Duodenal mucosa (tissue), 2 donors: ENCODE data around the gene PTPRN2.

Experiments used
- H3K27ac ChIP-seq: one replicate; pipeline ENCODE4 v1.7.0; 2013; ENCODE audit warnings: low read depth, low read length
- H3K27me3 ChIP-seq, 2 donors: one replicate each; pipeline ENCODE4 v1.7.0; 2013; ENCODE audit warnings: low read length in 2 of 2, control low read depth in 1 of 2; ENCODE audit not compliant: insufficient read depth in 2 of 2, control insufficient read depth in 1 of 2
- H3K36me3 ChIP-seq, 2 donors: one replicate each; pipeline ENCODE4 v1.7.0; 2013; ENCODE audit warnings: low read length in 2 of 2, control low read depth in 1 of 2; ENCODE audit not compliant: insufficient read depth in 2 of 2, control insufficient read depth in 1 of 2
- H3K4me1 ChIP-seq, 2 donors: one replicate each; pipeline ENCODE4 v1.7.0; 2013; ENCODE audit warnings: low read length in 2 of 2, control low read depth in 1 of 2; ENCODE audit not compliant: insufficient read depth in 2 of 2, control insufficient read depth in 1 of 2
- H3K4me3 ChIP-seq, 2 donors: one replicate each; pipeline ENCODE4 v1.7.0; 2013; ENCODE audit warnings: low read length in 2 of 2, low read depth in 1 of 2
- H3K9ac ChIP-seq, 2 donors: one replicate each; pipeline ENCODE4 v1.7.0; 2013; ENCODE audit warnings: low read length in 2 of 2, low read depth in 1 of 2
- H3K9me3 ChIP-seq, 2 donors: one replicate each; pipeline ENCODE4 v1.7.0; 2013; ENCODE audit warnings: low read length in 2 of 2, control low read depth in 1 of 2; ENCODE audit not compliant: control insufficient read depth in 1 of 2

PTPRN2 gene

GRCh38 chr7:158400601-158401225 is 186.9 kb downstream of the PTPRN2 start:
- no peak overlapping the region for H3K9ac ChIP-seq
- no peaks in the 10 kb centered on the region for H3K27me3 ChIP-seq
- H3K4me3 ChIP-seq = no peak overlapping the region
- H3K9me3 ChIP-seq = peaks cover 0 to 5% of the 10 kb centered on the region in 2 donors
- no peak overlapping the region for H3K27ac ChIP-seq
- no peaks in the 10 kb centered on the region for H3K36me3 ChIP-seq
- no peaks in the 10 kb centered on the region for H3K4me1 ChIP-seq

GRCh38 chr7:158399762-158400161 is 187.9 kb downstream of the PTPRN2 start:
- no peak overlapping the region for H3K9ac ChIP-seq
- H3K27me3 ChIP-seq = no peaks in the 10 kb centered on the region

DNA sequence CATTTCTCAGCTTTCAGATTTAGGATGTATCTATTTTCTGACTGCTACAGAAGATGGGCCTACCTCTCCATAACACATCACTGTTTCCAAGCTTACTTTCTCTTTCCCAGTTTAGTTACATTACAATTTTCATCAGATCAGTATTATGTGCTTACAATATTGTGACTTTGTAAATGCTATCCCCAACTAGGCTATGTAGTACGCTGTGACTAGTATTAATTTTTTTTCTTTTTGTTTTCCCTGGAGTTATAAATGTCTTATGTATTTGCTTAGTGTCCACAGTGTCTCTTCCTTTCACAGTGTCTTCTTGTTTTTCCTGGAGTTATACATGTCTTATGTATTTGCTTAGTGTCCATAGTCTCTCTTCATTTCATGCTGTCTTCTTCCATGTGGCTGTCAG is 188.9 kb downstream of the PTPRN2 start:
- Histone ChIP-seq H3K9me3 (peaks cover 0 to 5% of the 10 kb centered on the region in 2 donors), H3K4me1 (no peaks in the 10 kb centered on the region), H3K9ac (no peak overlapping the region), H3K36me3 (no peaks in the 10 kb centered on the region), H3K27me3 (no peaks in the 10 kb centered on the region), H3K4me3 (no peak overlapping the region), H3K27ac (no peak overlapping the region)

More at GRCh38 chr7:158399762-158400161, 187.9 kb downstream of the PTPRN2 start:
- Histone ChIP-seq H3K36me3 (no peaks in the 10 kb centered on the region), H3K9me3 (peaks cover 0 to 5% of the 10 kb centered on the region in 2 donors), H3K4me3 (no peak overlapping the region), H3K27ac (no peak overlapping the region), H3K4me1 (no peaks in the 10 kb centered on the region)

DNA sequence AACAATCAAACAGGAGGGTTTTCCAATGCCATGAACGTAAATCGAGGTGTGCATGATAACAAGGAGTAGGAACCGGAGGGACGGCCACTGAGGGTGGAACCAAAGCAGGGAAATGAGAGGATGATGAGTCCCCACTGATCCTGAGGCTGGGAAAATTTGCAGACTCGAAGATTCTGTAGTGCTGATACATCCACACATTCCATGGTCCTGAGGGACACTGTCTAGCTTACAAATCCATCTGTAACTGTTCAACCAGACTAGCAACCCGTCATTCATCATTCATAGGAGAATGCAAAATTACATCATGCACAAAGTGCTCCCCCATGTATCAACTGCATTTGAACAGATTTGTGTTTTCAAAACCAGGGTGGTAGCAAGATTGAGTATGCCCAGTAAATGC is 189.7 kb downstream of the PTPRN2 start:
- no peaks in the 10 kb centered on the region for H3K36me3 ChIP-seq
- no peak overlapping the region for H3K4me3 ChIP-seq
- no peaks in the 10 kb centered on the region for H3K4me1 ChIP-seq
- H3K27me3 ChIP-seq = no peaks in the 10 kb centered on the region
- H3K9me3 ChIP-seq = peaks cover 0 to 5% of the 10 kb centered on the region in 2 donors
- H3K27ac ChIP-seq = no peak overlapping the region
- H3K9ac ChIP-seq = no peak overlapping the region

- Histone ChIP-seq H3K27ac (no peak overlapping the region), H3K9ac (no peak overlapping the region), H3K27me3 (no peaks in the 10 kb centered on the region)
Observed at GRCh38 chr7:158396982-158397862, 190.4 kb downstream of the PTPRN2 start.

GRCh38 chr7:158396301-158396905 is 191.2 kb downstream of the PTPRN2 start:
- Histone ChIP-seq H3K4me1 (no peaks in the 10 kb centered on the region), H3K4me3 (no peak overlapping the region), H3K36me3 (no peaks in the 10 kb centered on the region), H3K9ac (no peak overlapping the region), H3K27ac (no peak overlapping the region), H3K27me3 (no peaks in the 10 kb centered on the region), H3K9me3 (peaks cover 0 to 5% of the 10 kb centered on the region in 2 donors)

More at GRCh38 chr7:158396982-158397862, 190.4 kb downstream of the PTPRN2 start:
- H3K4me3 ChIP-seq = no peak overlapping the region
- H3K9me3 ChIP-seq = peaks cover 0 to 5% of the 10 kb centered on the region in 2 donors
- no peaks in the 10 kb centered on the region for H3K4me1 ChIP-seq
- H3K36me3 ChIP-seq = no peaks in the 10 kb centered on the region

DNA sequence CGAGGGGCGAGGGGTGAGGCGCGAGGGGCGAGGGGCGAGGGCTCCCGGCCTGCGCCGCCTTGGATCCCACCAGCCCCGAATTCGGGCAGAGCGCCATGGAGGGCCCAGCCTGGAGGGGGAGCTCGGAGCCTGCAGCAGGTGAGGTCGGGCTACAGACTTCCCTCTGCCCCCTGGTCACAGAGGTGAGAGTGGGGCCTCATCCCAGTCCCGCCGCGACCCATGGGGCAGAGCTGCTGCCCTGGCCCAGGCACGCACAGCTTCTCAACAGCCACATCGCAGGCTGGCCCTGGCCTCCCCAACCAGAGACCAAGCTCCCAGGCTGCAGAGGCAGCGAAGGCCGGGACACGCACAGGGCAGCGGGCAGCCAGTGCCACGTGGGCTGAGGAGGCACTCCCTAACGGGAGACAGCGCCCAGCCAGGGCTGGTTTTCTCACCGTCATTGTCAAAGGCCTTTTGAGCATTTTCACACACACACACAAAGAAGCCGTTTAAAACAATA is 191.8 kb downstream of the PTPRN2 start:
- peaks cover 0 to 5% of the 10 kb centered on the region in 2 donors for H3K9me3 ChIP-seq
- no peak overlapping the region for H3K27ac ChIP-seq

DNA sequence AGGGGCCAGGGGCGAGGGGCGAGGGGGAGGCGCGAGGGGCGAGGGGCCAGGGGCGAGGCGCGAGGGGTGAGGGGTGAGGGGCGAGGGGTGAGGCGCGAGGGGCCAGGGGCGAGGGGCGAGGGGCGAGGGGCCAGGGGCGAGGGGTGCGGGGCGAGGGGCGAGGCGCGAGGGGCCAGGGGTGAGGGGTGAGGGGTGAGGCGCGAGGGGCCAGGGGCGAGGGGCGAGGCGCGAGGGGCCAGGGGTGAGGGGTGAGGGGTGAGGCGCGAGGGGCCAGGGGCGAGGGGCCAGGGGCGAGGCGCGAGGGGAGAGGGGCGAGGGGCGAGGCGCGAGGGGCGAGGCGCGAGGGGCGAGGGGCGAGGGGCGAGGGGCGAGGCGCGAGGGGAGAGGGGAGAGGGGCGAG is 192.3 kb downstream of the PTPRN2 start:
- Histone ChIP-seq H3K4me3 (no peak overlapping the region), H3K27me3 (no peaks in the 10 kb centered on the region), H3K27ac (no peak overlapping the region), H3K4me1 (no peaks in the 10 kb centered on the region), H3K9me3 (peaks cover 0 to 5% of the 10 kb centered on the region in 2 donors), H3K36me3 (no peaks in the 10 kb centered on the region), H3K9ac (no peak overlapping the region)

More for the DNA sequence above, 191.8 kb downstream of the PTPRN2 start:
- no peaks in the 10 kb centered on the region for H3K4me1 ChIP-seq
- no peak overlapping the region for H3K4me3 ChIP-seq
- no peaks in the 10 kb centered on the region for H3K36me3 ChIP-seq
- H3K27me3 ChIP-seq = no peaks in the 10 kb centered on the region
- no peak overlapping the region for H3K9ac ChIP-seq

DNA sequence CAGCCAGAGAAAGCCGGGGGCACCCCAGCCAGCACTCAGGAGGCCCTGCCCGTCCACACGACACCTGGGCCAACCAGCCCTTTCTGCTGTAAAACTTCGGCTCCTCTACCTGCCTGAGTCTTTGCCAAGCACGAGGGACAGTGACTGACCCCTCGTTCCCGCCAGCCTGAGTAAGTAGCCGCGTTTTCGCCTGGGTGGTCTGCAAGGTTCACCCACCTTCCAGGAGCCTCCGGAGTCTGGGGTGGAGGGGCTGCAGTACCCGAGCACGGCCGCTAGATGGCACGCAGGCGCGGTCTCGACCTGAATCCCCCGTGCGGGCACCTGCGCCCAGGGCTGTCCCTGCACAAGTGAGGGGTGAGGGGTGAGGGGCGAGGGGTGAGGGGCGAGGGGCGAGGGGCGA is 192.7 kb downstream of the PTPRN2 start:
- Histone ChIP-seq H3K9me3 (peaks cover 0 to 5% of the 10 kb centered on the region in 2 donors), H3K9ac (no peak overlapping the region), H3K4me1 (no peaks in the 10 kb centered on the region), H3K27me3 (no peaks in the 10 kb centered on the region), H3K36me3 (no peaks in the 10 kb centered on the region), H3K4me3 (no peak overlapping the region), H3K27ac (no peak overlapping the region)
